GM23338 (cell line): ENCODE results near the gene GNAS. TPM values are rescaled to one million over a fixed set of nuclear protein-coding genes. Genes with fewer than 3 reads are reported as not detected.

Experiments
- ATAC-seq: fragments of 200-7000 bp; cut with Tn5 transposase; 3 replicates; pipeline ENCODE4 v1.9.1; 2020
- DNase-seq: peaks from one replicate; pipeline ENCODE4 v3.0.0-alpha.2; 2015; ENCODE audit warnings: low spot score
- H2AFZ ChIP-seq: fragments of 200-600 bp; sonication (generic); 2 replicates; pipeline ENCODE4 v1.8.0; 2016; ENCODE audit warnings: antibody characterized with exemption, mild to moderate bottlenecking, moderate library complexity
- H3F3A ChIP-seq: fragments of 200-600 bp; sonication (generic); replicated peaks from 2 replicates; pipeline ENCODE4 v1.8.0; 2017; ENCODE audit warnings: antibody characterized with exemption, mixed run types, low read depth
- H3K27ac ChIP-seq: fragments of 200-600 bp; sonication (generic); 2 replicates; pipeline ENCODE4 v1.6.1; 2016; ENCODE audit warnings: low read depth
- H3K27me3 ChIP-seq: fragments of 200-600 bp; sonication (generic); 2 replicates; pipeline ENCODE4 v1.8.0; 2016; ENCODE audit warnings: mild to moderate bottlenecking, mixed run types, moderate library complexity; ENCODE audit not compliant: insufficient read depth
- H3K36me3 ChIP-seq: fragments of 200-600 bp; sonication (generic); 2 replicates; pipeline ENCODE4 v1.8.0; 2016; ENCODE audit warnings: mild to moderate bottlenecking; ENCODE audit not compliant: insufficient read depth
- H3K4me1 ChIP-seq: fragments of 200-600 bp; sonication (generic); 2 replicates; pipeline ENCODE4 v1.8.0; 2016; ENCODE audit warnings: mild to moderate bottlenecking, moderate library complexity; ENCODE audit not compliant: insufficient read depth
- H3K4me2 ChIP-seq: fragments of 200-600 bp; sonication (generic); 2 replicates; pipeline ENCODE4 v1.7.1; 2017; ENCODE audit warnings: mixed run types
- H3K4me3 ChIP-seq: fragments of 200-600 bp; sonication (generic); 2 replicates; pipeline ENCODE4 v1.6.1; 2016; ENCODE audit warnings: mixed run types
- H3K79me2 ChIP-seq: fragments of 200-600 bp; sonication (generic); replicated peaks from 2 replicates; pipeline ENCODE4 v1.8.0; 2017; ENCODE audit warnings: mild to moderate bottlenecking; ENCODE audit not compliant: insufficient read depth
- H3K9me2 ChIP-seq: fragments of 200-600 bp; sonication (generic); 2 replicates; pipeline ENCODE4 v1.8.0; 2017; ENCODE audit not compliant: insufficient read depth
- H4K20me1 ChIP-seq: fragments of 200-600 bp; sonication (generic); replicated peaks from 2 replicates; pipeline ENCODE4 v1.8.0; 2017; ENCODE audit warnings: mild to moderate bottlenecking; ENCODE audit not compliant: insufficient read depth
- H3K27ac Mint-ChIP-seq: 2 replicates; pipeline ENCODE4 v1.8.0; 2020; ENCODE audit warnings: inconsistent platforms, mild to moderate bottlenecking, moderate library complexity, mixed read lengths
- H3K27me3 Mint-ChIP-seq: 3 replicates; pipeline ENCODE4 v1.8.0; 2022; ENCODE audit warnings: low read depth, mild to moderate bottlenecking, moderate library complexity, mixed read lengths, inconsistent platforms; ENCODE audit not compliant: insufficient read depth, poor library complexity
- H3K36me3 Mint-ChIP-seq: 3 replicates; pipeline ENCODE4 v1.8.0; 2021; ENCODE audit warnings: low read depth, mild to moderate bottlenecking, inconsistent platforms, moderate library complexity, mixed read lengths
- H3K4me1 Mint-ChIP-seq: 3 replicates; pipeline ENCODE4 v1.8.0; 2020; ENCODE audit warnings: mild to moderate bottlenecking, inconsistent platforms, mixed read lengths
- H3K4me3 Mint-ChIP-seq: 3 replicates; pipeline ENCODE4 v1.8.0; 2021; ENCODE audit warnings: moderate library complexity, mild to moderate bottlenecking, inconsistent platforms, mixed read lengths
- H3K9me3 Mint-ChIP-seq: 3 replicates; pipeline ENCODE4 v1.8.0; 2020; ENCODE audit warnings: moderate library complexity, mild to moderate bottlenecking, inconsistent platforms, mixed read lengths
- CREB1 ChIP-seq: fragments of 250-450 bp; sonication (Bioruptor Pico); IDR thresholded peaks from 2 replicates; pipeline ENCODE4 v1.5.0; 2020; ENCODE audit warnings: low read depth, mild to moderate bottlenecking, moderate library complexity
- EZH2 ChIP-seq: fragments of 200-600 bp; sonication (generic); IDR thresholded peaks from one replicate; pipeline ENCODE4 v1.8.0; 2017; ENCODE audit warnings: antibody characterized with exemption, mild to moderate bottlenecking, low read depth; ENCODE audit not compliant: unreplicated experiment
- EZH2phosphoT487 ChIP-seq: fragments of 200-600 bp; sonication (generic); IDR thresholded peaks from one replicate; pipeline ENCODE4 v1.8.1; 2018; ENCODE audit warnings: antibody characterized with exemption; ENCODE audit not compliant: unreplicated experiment
- NANOG ChIP-seq: IDR thresholded peaks from 2 replicates; pipeline ENCODE4 v1.6.1; 2016; ENCODE audit warnings: antibody characterized with exemption, borderline replicate concordance
- POLR2AphosphoS5 ChIP-seq: IDR thresholded peaks from 2 replicates; pipeline ENCODE4 v1.6.1; 2016; ENCODE audit warnings: antibody characterized with exemption, low read depth
- REST ChIP-seq: IDR thresholded peaks from one replicate; pipeline ENCODE4 v1.6.1; 2018; ENCODE audit warnings: antibody characterized with exemption; ENCODE audit not compliant: unreplicated experiment
- STAT1 ChIP-seq: IDR thresholded peaks from one replicate; pipeline ENCODE4 v1.6.1; 2016; ENCODE audit warnings: antibody characterized with exemption; ENCODE audit not compliant: unreplicated experiment
- ZNF331 ChIP-seq: fragments of 250-450 bp; sonication (Bioruptor Pico); IDR thresholded peaks from 2 replicates; pipeline ENCODE4 v1.5.0; 2020; ENCODE audit warnings: low read depth, mild to moderate bottlenecking, moderate library complexity
- ZNF462 ChIP-seq: fragments of 250-450 bp; sonication (Bioruptor Pico); IDR thresholded peaks from 2 replicates; pipeline ENCODE4 v1.5.0; 2020; ENCODE audit warnings: mild to moderate bottlenecking, moderate library complexity
- polyA plus RNA-seq: library from polyadenylated mRNA; unstranded; fragments of >200 nt; fragmentation: Nextera tagmentation; extraction: Ambion mirVana; gene quantifications from 2 replicates; pipeline ENCODE4 v1.2.1, GENCODE V29; 2016
- total RNA-seq: library from RNA; depleted of rRNA; stranded (reverse); fragments of >200 nt; shearing (Covaris generic); gene quantifications from 2 replicates; pipeline ENCODE4 v1.2.3, GENCODE V29; 2014

The GNAS gene
- total and polyA plus RNA-seq, 2 experiments from 2014 or later: 917 to 1,042 TPM

DNA sequence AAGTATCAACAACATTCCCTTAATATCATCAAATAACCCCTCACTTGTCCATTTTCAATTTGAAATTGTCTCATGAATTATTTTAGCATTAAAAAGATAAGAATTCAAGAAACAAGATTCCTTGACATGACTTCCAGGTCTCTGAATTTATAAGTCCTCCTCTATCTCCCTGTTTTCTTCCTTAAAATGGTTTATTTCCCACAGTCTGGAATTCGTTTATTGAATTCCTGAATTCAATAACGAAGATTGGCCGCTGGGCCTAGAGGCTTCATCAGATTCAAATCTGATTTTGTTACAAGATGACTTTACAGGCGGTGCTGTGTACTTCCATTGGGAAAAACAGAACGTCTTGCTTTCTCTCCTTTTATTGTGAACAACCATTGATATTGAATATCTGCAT, 79.7 kb downstream of the GNAS start (continued):
- TF ChIP-seq ZNF462 (no peak), ZNF331 (CRISPR knock-in tag) (no peak), NANOG (no peak)

DNA sequence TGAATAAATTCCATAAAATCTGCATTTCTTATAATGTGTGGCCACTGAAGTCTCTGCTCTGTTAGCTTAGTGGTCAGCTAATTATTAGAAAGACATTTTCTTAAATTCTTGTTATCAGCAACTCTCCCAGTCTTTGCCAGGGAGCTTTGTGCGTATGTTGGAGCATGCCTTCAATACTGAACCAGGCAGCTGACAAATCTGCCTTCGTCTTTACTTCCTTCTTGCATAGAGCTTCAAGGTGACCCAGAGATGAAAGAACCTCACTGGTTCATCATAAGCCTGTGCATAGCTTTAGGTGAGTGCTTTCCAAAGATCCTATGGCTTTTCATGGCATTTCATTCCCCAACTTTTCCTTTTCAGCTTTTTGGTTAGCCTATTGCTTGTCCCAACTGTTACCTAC, 85.6 kb downstream of the GNAS start:
- Histone ChIP-seq H3K79me2 (no peaks in the 10 kb centered on the region), H3K36me3 (no peaks in the 10 kb centered on the region), H4K20me1 (no peaks in the 10 kb centered on the region), H3K9me2 (0 out of 2 replicates have a peak, but pooled peaks cover 5% of the 10 kb centered on the region), H3F3A (no peaks in the 10 kb centered on the region), H3K27ac (no peak overlapping the region), H3K4me1 (no peaks in the 10 kb centered on the region; the same call in 1 of the 2 replicates), H2AFZ (peak overlapping the region; percentile 90), H3K4me2 (no peak overlapping the region), H3K4me3 (no peak overlapping the region), H3K27me3 (no peaks in the 10 kb centered on the region)
- H3K27ac Mint-ChIP-seq: no peak overlapping the region
- 0 out of 3 replicates have a peak, but pooled peaks cover 3% of the 10 kb centered on the region for H3K4me1 Mint-ChIP-seq
- DNase-seq: no peak
- H3K9me3 Mint-ChIP-seq: peaks cover 5% of the 10 kb centered on the region; the same call in 1 of the 3 replicates
- H3K36me3 Mint-ChIP-seq: no peaks in the 10 kb centered on the region
- ATAC-seq: no peak
- H3K4me3 Mint-ChIP-seq: no peak overlapping the region
- peaks cover 3% of the 10 kb centered on the region for H3K27me3 Mint-ChIP-seq
- TF ChIP-seq STAT1: no peak
- TF ChIP-seq NANOG: no peak
- TF ChIP-seq ZNF331 (CRISPR knock-in tag): no peak
- TF ChIP-seq REST: no peak
- no peak for TF ChIP-seq EZH2
- TF ChIP-seq POLR2AphosphoS5: no peak
- TF ChIP-seq CREB1 (CRISPR knock-in tag): no peak
- no peak for TF ChIP-seq EZH2phosphoT487
